Activated naive CD4-positive, alpha-beta T cell treated with anti-CD3 and anti-CD28 coated beads for 36 hours (primary cell): ENCODE data around the gene FRY. TPM values are rescaled to one million over a fixed set of nuclear protein-coding genes. Genes with fewer than 3 reads are reported as not detected.

Experiments used
- CTCF ChIA-PET: fragments of 350-600 bp; sonication (Branson Sonifier 250); formaldehyde crosslinking; loops from one replicate; lab custom pipeline; 2021; ENCODE audit warnings: antibody characterized with exemption; lab: Charles Lee
- DNase-seq: peaks from one replicate; pipeline ENCODE4 v3.0.0-alpha.2; 2020
- H3K27ac Mint-ChIP-seq: one replicate; pipeline ENCODE4 v1.8.0; 2021; ENCODE audit warnings: mild to moderate bottlenecking, mixed read lengths
- H3K27me3 Mint-ChIP-seq: one replicate; pipeline ENCODE4 v1.8.0; 2021; ENCODE audit warnings: low read depth, mixed read lengths
- H3K36me3 Mint-ChIP-seq: one replicate; pipeline ENCODE4 v1.8.0; 2021; ENCODE audit warnings: low read depth, mixed read lengths
- H3K4me1 Mint-ChIP-seq: one replicate; pipeline ENCODE4 v1.8.0; 2021; ENCODE audit warnings: low read depth, mixed read lengths
- H3K4me3 Mint-ChIP-seq: one replicate; pipeline ENCODE4 v1.8.0; 2021; ENCODE audit warnings: mild to moderate bottlenecking, moderate library complexity, mixed read lengths
- H3K9me3 Mint-ChIP-seq: one replicate; pipeline ENCODE4 v1.8.0; 2021; ENCODE audit warnings: mixed read lengths
- intact Hi-C: fragments of 100-400 bp; cut with micrococcal nuclease; formaldehyde crosslinking; loops from one replicate; pipeline ENCODE4 v1.15.1; 2023
- total RNA-seq, 2 experiments: library from RNA; stranded (reverse); gene quantifications; one replicate each; pipeline ENCODE4 v1.2.3, GENCODE V29; 2021

The FRY gene
- total RNA-seq, 2 experiments from 2014 or later, result 7.3 to 7.8 TPM

- Mint-ChIP-seq H3K4me1 (no peaks in the 10 kb centered on the region), H3K4me3 (no peak overlapping the region), H3K9me3 (no peaks in the 10 kb centered on the region), H3K27me3 (no peaks in the 10 kb centered on the region), H3K36me3 (no peaks in the 10 kb centered on the region), H3K27ac (no peak overlapping the region)
- intact Hi-C loops, result loop anchor here (1.0 to 5.0 kb wide), 4 partner anchors 107 to 561 kb away; no protein-coding TSS in a partner anchor
- CTCF ChIA-PET, result interaction anchor here (0.7 to 1.4 kb wide), 3 partner anchors 145 to 561 kb away, joined by 3 to 4 read pairs (median 3); no protein-coding TSS in a partner anchor
- DNase-seq, result peak; percentile 62
These were observed 11.9 kb upstream of the FRY start for GRCh38 chr13:32019612-32020233.

DNA sequence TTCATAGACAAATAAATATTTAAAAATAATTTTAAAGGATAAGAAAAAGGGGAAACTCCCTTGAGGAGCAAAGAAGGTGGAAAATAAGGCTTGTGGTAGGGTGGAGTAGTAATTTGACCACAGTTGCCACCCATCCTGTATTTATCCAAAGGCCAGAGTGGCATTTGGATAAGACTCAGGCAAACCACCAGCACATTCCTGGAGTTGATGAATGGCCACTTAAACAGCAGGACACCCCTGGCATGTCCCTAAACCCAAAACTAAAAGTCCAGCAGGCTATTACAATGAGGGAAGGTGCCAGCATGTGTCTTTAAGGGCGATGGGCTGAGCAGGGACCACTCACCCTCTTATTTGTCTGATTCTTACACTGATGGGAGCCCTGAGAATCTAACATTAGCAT, 9.8 kb upstream of the FRY start:
- no peaks in the 10 kb centered on the region for H3K9me3 Mint-ChIP-seq
- no peaks in the 10 kb centered on the region for H3K27me3 Mint-ChIP-seq
- CTCF ChIA-PET, result no interaction called here
- no peak overlapping the region for H3K4me3 Mint-ChIP-seq
- no peaks in the 10 kb centered on the region for H3K4me1 Mint-ChIP-seq
- intact Hi-C loops, result no loop called here
- no peak overlapping the region for H3K27ac Mint-ChIP-seq
- H3K36me3 Mint-ChIP-seq, result no peaks in the 10 kb centered on the region
- DNase-seq, result no peak

- intact Hi-C loops, result no loop called here
- CTCF ChIA-PET, result interaction anchor here (1.2 kb wide), 1 partner anchor 142 kb away, joined by 3 read pairs; no protein-coding TSS in a partner anchor
These were observed 9.3 kb upstream of the FRY start for GRCh38 chr13:32022311-32022710.

GRCh38 chr13:32023096-32023495, 8.5 kb upstream of the FRY start:
- no peak for DNase-seq
- H3K4me1 Mint-ChIP-seq, result no peaks in the 10 kb centered on the region
- no peaks in the 10 kb centered on the region for H3K36me3 Mint-ChIP-seq
- intact Hi-C loops, result no loop called here
- no peaks in the 10 kb centered on the region for H3K27me3 Mint-ChIP-seq
- CTCF ChIA-PET, result interaction anchor here (1.2 kb wide), 1 partner anchor 141 kb away, joined by 3 read pairs; no protein-coding TSS in a partner anchor
- no peak overlapping the region for H3K4me3 Mint-ChIP-seq
- no peaks in the 10 kb centered on the region for H3K9me3 Mint-ChIP-seq
- H3K27ac Mint-ChIP-seq, result no peak overlapping the region

More at GRCh38 chr13:32022311-32022710, 9.3 kb upstream of the FRY start:
- Mint-ChIP-seq H3K27me3 (no peaks in the 10 kb centered on the region), H3K9me3 (no peaks in the 10 kb centered on the region), H3K27ac (no peak overlapping the region), H3K36me3 (no peaks in the 10 kb centered on the region), H3K4me1 (no peaks in the 10 kb centered on the region), H3K4me3 (no peak overlapping the region)
- no peak for DNase-seq

GRCh38 chr13:32023698-32024097, 7.9 kb upstream of the FRY start:
- intact Hi-C loops, result no loop called here
- no peak overlapping the region for H3K27ac Mint-ChIP-seq
- H3K36me3 Mint-ChIP-seq, result no peaks in the 10 kb centered on the region
- CTCF ChIA-PET, result interaction anchor here (0.6 to 0.7 kb wide), 2 partner anchors 111 to 141 kb away, joined by 3 read pairs; no protein-coding TSS in a partner anchor
- H3K4me3 Mint-ChIP-seq, result no peak overlapping the region
- DNase-seq, result no peak
- peaks cover 3% of the 10 kb centered on the region for H3K27me3 Mint-ChIP-seq
- no peaks in the 10 kb centered on the region for H3K4me1 Mint-ChIP-seq
- no peaks in the 10 kb centered on the region for H3K9me3 Mint-ChIP-seq

DNA sequence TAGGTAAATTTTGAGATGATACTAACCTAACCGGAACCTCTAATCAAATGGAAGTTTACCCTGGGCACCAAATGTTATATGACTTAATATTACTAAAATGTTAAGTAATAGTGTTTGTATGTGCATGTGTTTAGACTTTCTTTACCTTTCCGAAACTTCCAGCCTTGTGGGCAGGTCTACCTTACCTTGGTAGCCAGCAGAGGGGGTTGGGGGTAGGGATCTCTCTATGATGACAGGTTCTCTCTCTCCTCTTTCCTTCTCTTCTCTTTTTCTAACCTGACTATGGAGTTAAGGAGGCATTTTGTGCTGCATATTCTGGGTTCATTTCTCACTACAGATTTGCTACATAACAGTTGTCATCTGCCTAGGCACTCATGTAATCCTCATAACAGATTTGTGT, 6.8 kb upstream of the FRY start:
- no peak for DNase-seq
- no peaks in the 10 kb centered on the region for H3K36me3 Mint-ChIP-seq
- intact Hi-C loops, result no loop called here
- H3K9me3 Mint-ChIP-seq, result no peaks in the 10 kb centered on the region
- H3K27ac Mint-ChIP-seq, result no peak overlapping the region
- no peak overlapping the region for H3K4me3 Mint-ChIP-seq
- H3K27me3 Mint-ChIP-seq, result peaks cover 3% of the 10 kb centered on the region
- CTCF ChIA-PET, result no interaction called here
- H3K4me1 Mint-ChIP-seq, result no peaks in the 10 kb centered on the region

- H3K9me3 Mint-ChIP-seq, result no peaks in the 10 kb centered on the region
These were observed 5.8 kb upstream of the FRY start for GRCh38 chr13:32025730-32026129.

DNA sequence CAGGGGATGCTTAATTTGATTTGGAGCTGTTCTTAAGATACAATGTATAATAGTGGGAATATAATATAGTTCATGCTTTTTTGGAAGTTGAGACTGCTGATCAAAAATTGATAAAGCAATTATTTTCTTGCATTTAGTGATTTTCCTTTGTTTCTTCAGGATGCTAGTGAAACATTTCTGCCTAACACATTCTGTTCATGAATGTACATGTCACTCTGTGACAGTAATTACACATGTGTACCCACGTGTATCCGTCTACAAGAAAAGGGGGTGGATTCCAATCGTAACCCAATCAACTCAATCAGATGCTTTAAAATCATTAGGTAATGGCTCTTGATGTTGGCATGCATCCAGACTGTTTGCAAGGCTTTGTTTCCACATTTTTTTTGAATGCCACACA, 5.0 kb upstream of the FRY start:
- H3K4me3 Mint-ChIP-seq, result no peak overlapping the region
- peaks cover 6% of the 10 kb centered on the region for H3K27me3 Mint-ChIP-seq
- H3K36me3 Mint-ChIP-seq, result peaks cover under 1% of the 10 kb centered on the region
- DNase-seq, result no peak
- H3K4me1 Mint-ChIP-seq, result peaks cover 9% of the 10 kb centered on the region
- no peak overlapping the region for H3K27ac Mint-ChIP-seq
- intact Hi-C loops, result no loop called here
- no peaks in the 10 kb centered on the region for H3K9me3 Mint-ChIP-seq
- CTCF ChIA-PET, result no interaction called here

More at GRCh38 chr13:32025730-32026129, 5.8 kb upstream of the FRY start:
- H3K27me3 Mint-ChIP-seq, result peaks cover 4% of the 10 kb centered on the region
- H3K27ac Mint-ChIP-seq, result no peak overlapping the region
- DNase-seq, result no peak
- no peak overlapping the region for H3K4me3 Mint-ChIP-seq
- intact Hi-C loops, result no loop called here
- peaks cover 7% of the 10 kb centered on the region for H3K4me1 Mint-ChIP-seq
- H3K36me3 Mint-ChIP-seq, result no peaks in the 10 kb centered on the region
- CTCF ChIA-PET, result no interaction called here

GRCh38 chr13:32028711-32029110, 2.9 kb upstream of the FRY start:
- H3K27me3 Mint-ChIP-seq, result peaks cover 7% of the 10 kb centered on the region
- CTCF ChIA-PET, result interaction anchor here (0.6 to 2.2 kb wide), 4 partner anchors 8 to 136 kb away, joined by 3 to 5 read pairs (median 4); no protein-coding TSS in a partner anchor
- no peak overlapping the region for H3K4me3 Mint-ChIP-seq
- H3K4me1 Mint-ChIP-seq, result peaks cover 25% of the 10 kb centered on the region
- intact Hi-C loops, result no loop called here
- no peaks in the 10 kb centered on the region for H3K9me3 Mint-ChIP-seq
- H3K36me3 Mint-ChIP-seq, result peaks cover 4% of the 10 kb centered on the region
- no peak for DNase-seq
- no peak overlapping the region for H3K27ac Mint-ChIP-seq

- intact Hi-C loops, result loop anchor here (2.0 to 10.0 kb wide), 6 partner anchors 85 to 1513 kb away; partner anchors contain the start of genes N4BP2L1 and N4BP2L2
- Mint-ChIP-seq H3K4me3 (no peak overlapping the region), H3K27ac (no peak overlapping the region), H3K36me3 (peaks cover 4% of the 10 kb centered on the region), H3K9me3 (no peaks in the 10 kb centered on the region), H3K27me3 (peaks cover 8% of the 10 kb centered on the region), H3K4me1 (peaks cover 32% of the 10 kb centered on the region)
- no peak for DNase-seq
- CTCF ChIA-PET, result interaction anchor here (0.6 to 3.9 kb wide), 6 partner anchors 16 to 153 kb away, joined by 3 to 12 read pairs (median 4); no protein-coding TSS in a partner anchor
These were observed 1.9 kb upstream of the FRY start for GRCh38 chr13:32029684-32030083.

DNA sequence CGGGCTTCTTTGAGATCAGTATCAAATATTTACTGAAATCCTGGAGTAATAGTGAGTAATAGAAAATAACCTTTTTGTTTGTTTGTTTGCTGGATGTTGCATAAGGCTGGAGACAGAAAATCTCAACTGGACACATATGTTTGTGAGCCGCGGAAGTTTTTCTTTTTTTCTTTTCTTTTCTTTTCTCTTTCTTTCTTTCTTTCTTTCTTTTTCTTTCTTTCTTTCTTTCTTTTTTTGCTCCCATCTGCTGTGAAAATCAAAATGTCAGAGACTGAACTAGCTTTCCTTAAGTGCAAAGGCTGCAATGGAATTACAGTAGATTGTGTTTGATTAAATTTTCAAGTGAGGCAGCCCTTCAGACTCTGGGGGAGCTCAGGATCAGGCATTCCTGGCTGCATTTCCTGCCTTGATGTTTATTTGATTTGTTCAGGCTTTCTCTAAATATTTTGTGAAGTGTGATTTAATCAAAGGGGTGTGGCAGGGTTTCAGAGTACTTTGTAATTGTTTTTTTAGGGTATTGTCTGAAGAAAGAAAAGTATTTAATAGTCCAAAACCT, 319 bp downstream of the FRY start:
- H3K27ac Mint-ChIP-seq, result peak overlapping the region; percentile 68
- intact Hi-C loops, result loop anchor here (1.0 to 10.0 kb wide), 9 partner anchors 10 to 1510 kb away; partner anchors contain the start of genes BRCA2, N4BP2L1, N4BP2L2 and ZAR1L
- H3K9me3 Mint-ChIP-seq, result no peaks in the 10 kb centered on the region
- CTCF ChIA-PET, result interaction anchor here (0.7 to 3.9 kb wide), 4 partner anchors 11 to 133 kb away, joined by 3 to 12 read pairs (median 7); no protein-coding TSS in a partner anchor
- no peak for DNase-seq
- peaks cover 9% of the 10 kb centered on the region for H3K27me3 Mint-ChIP-seq
- peaks cover 4% of the 10 kb centered on the region for H3K36me3 Mint-ChIP-seq
- peak overlapping the region; percentile 85 for H3K4me3 Mint-ChIP-seq
- peaks cover 51% of the 10 kb centered on the region for H3K4me1 Mint-ChIP-seq

DNA sequence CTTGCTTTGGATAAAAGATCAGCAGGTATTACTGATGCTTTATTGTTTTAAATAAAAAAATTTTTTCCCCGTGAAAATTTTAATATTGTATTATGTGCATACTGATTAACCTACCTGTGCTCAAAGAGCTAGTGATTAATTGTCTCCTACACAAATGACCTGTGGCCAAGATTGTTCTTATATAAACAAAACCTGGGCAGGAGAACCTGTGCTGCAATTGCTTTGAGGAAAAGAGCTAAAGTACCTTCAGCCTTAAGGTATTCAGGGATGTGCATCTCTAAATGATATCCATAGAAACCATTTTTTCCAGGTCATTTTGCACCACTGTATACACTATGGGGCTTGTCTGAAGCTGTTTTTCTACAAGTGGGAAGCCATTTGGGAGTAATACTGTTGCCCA, 1.2 kb downstream of the FRY start:
- Mint-ChIP-seq H3K27ac (no peak overlapping the region), H3K4me1 (peaks cover 57% of the 10 kb centered on the region), H3K36me3 (peaks cover 4% of the 10 kb centered on the region), H3K4me3 (peak overlapping the region; percentile 40), H3K9me3 (no peaks in the 10 kb centered on the region), H3K27me3 (peaks cover 9% of the 10 kb centered on the region)
- CTCF ChIA-PET, result interaction anchor here (1.1 to 3.9 kb wide), 7 partner anchors 10 to 277 kb away, joined by 3 to 12 read pairs (median 4); no protein-coding TSS in a partner anchor
- no peak for DNase-seq
- intact Hi-C loops, result loop anchor here (5.0 to 10.0 kb wide), 5 partner anchors 130 to 1510 kb away; partner anchors contain the start of genes N4BP2L1 and N4BP2L2
